ENCODE measurements around the gene IL25. TPM values are rescaled to one million over a fixed set of nuclear protein-coding genes. Genes with fewer than 3 reads are reported as not detected.
A peak's percentile ranks its signal among the peaks of the same experiment; 100 is the strongest.

The IL25 gene
- total RNA-seq, 1 experiment from 2014 or later: not detected

- in situ Hi-C loops (cut with HindIII; ENCODE audit: low pct_unique_long_range_greater_than_20kb, low sequenced_read_pairs): no loop called here
- DNase-seq (ENCODE audit: low read depth, low spot score): no peak
Measured at GRCh38 chr14:23365036-23365731, 7.4 kb upstream of the IL25 start, which contains the start of gene EFS. EFS (minus strand) TSS chr14:23365172; CDS start chr14:23365025, 147 bp downstream.

GRCh38 chr14:23365732-23366425, 6.7 kb upstream of the IL25 start:
- no peak for DNase-seq (ENCODE audit: low read depth, low spot score)

DNA sequence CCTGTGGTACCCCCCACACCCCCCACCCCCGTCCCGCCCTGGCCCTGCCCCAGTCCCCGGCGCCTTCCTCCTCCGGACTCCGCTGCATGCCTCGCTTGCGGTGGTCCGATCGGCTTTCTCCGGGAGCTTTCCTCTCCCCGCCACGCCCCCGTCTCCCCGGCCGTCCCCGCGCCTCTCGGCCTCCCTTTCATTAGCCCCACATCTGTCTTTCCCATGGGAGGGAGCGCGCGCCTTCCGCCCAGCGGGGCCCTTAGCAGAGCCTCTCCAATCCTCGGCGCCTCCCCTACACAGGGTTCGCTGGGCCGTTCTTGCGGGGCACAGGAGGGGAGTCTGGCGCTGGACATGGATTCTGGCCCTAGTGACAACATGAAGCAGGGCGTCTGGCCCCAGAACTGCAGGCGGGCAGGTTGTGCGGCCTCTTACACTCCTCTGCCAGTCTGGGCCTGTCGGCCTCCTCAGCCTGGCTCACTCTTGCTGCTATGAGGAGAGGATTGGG, 6.1 kb upstream of the IL25 start:
- no peak for DNase-seq (ENCODE audit: low read depth, low spot score)
- in situ Hi-C loops (cut with HindIII; ENCODE audit: low pct_unique_long_range_greater_than_20kb, low sequenced_read_pairs): no loop called here

More at GRCh38 chr14:23365732-23366425, 6.7 kb upstream of the IL25 start:
- in situ Hi-C loops (cut with HindIII; ENCODE audit: low pct_unique_long_range_greater_than_20kb, low sequenced_read_pairs): no loop called here

DNA sequence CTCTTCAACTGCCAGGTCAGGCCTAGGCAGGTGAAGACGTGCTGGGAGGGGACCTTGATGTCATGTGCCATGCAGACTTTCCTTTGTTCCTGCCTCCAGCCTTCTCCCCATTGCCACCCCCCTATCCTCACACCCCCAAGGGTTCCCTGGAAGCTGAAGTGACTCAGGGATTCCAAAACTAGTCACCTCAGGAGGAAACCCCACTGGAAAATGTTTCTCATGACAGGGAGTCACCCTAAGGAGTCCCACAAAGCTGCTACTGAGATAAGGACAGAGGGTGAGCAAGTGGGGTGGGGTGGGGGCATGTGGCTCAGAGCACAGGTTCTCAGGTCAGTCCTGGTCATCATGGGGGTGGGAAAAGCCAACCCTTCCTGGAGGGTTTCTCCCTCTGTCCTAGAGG, 2.4 kb upstream of the IL25 start:
- in situ Hi-C loops (cut with HindIII; ENCODE audit: low pct_unique_long_range_greater_than_20kb, low sequenced_read_pairs): no loop called here
- no peak for DNase-seq (ENCODE audit: low read depth, low spot score)

- DNase-seq (ENCODE audit: low read depth, low spot score): no peak
- in situ Hi-C loops (cut with HindIII; ENCODE audit: low pct_unique_long_range_greater_than_20kb, low sequenced_read_pairs): no loop called here
Measured at GRCh38 chr14:23371865-23372264, 744 bp upstream of the IL25 start.

- in situ Hi-C loops (cut with HindIII; ENCODE audit: low pct_unique_long_range_greater_than_20kb, low sequenced_read_pairs): no loop called here
- no peak for DNase-seq (ENCODE audit: low read depth, low spot score)
Measured at GRCh38 chr14:23373041-23373440, 432 bp downstream of the IL25 start.

DNA sequence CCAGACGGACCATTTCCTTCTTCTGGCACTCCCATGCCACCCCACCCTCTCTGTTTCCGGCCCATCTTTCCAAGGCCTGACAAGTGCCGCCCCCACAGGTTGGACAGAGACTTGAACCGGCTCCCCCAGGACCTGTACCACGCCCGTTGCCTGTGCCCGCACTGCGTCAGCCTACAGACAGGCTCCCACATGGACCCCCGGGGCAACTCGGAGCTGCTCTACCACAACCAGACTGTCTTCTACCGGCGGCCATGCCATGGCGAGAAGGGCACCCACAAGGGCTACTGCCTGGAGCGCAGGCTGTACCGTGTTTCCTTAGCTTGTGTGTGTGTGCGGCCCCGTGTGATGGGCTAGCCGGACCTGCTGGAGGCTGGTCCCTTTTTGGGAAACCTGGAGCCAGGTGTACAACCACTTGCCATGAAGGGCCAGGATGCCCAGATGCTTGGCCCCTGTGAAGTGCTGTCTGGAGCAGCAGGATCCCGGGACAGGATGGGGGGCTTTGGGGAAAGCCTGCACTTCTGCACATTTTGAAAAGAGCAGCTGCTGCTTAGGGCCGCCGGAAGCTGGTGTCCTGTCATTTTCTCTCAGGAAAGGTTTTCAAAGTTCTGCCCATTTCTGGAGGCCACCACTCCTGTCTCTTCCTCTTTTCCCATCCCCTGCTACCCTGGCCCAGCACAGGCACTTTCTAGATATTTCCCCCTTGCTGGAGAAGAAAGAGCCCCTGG, 3.1 kb downstream of the IL25 start:
- in situ Hi-C loops (cut with HindIII; ENCODE audit: low pct_unique_long_range_greater_than_20kb, low sequenced_read_pairs): no loop called here
- DNase-seq (ENCODE audit: low read depth, low spot score): no peak

DNA sequence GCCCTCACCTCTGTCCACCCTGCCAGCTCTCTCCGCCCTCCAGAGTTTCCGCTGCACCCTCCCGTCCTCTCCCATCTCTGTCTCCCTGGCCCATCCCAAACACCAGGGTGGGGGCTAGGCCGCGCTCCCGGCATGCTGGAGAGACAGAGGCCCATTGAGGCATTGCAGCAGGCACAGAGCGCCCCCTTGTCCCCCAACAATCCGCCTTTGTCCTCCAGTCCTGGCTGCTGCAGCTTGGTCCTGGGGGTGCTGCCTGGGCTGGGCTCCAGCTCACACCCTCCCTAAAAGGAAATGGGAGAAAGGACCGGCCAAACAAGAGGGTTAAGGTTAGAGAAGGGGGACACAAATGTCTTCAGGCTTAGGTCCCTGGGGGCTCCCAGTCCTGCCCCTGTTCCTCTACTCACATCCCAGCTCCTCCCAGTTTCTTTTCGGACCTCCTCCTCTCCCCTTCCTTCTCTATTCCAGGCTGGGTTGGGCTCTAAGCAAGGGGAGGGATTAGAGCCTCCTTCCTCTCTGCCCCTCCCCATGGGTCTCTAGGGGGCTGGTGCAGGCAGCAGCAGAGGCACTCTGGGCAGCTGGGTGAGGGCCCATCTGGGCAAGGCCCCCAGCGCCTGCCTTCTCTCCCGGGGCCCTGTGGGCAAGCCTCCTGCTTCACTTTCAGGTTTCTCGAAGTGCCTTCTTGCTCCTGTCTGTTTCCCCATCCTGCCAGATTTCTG, 4.0 kb downstream of the IL25 start, which contains the start of gene CMTM5:
TSS of gene CMTM5 (plus strand) at position 565 of the 716 bp plus-strand sequence. CDS start 206 bp downstream, outside the sequence.
- peak; percentile 37 for DNase-seq (ENCODE audit: low read depth, low spot score)
- in situ Hi-C loops (cut with HindIII; ENCODE audit: low pct_unique_long_range_greater_than_20kb, low sequenced_read_pairs): no loop called here

GRCh38 chr14:23377198-23377550, 4.6 kb downstream of the IL25 start:
- in situ Hi-C loops (cut with HindIII; ENCODE audit: low pct_unique_long_range_greater_than_20kb, low sequenced_read_pairs): no loop called here
- no peak for DNase-seq (ENCODE audit: low read depth, low spot score)

DNA sequence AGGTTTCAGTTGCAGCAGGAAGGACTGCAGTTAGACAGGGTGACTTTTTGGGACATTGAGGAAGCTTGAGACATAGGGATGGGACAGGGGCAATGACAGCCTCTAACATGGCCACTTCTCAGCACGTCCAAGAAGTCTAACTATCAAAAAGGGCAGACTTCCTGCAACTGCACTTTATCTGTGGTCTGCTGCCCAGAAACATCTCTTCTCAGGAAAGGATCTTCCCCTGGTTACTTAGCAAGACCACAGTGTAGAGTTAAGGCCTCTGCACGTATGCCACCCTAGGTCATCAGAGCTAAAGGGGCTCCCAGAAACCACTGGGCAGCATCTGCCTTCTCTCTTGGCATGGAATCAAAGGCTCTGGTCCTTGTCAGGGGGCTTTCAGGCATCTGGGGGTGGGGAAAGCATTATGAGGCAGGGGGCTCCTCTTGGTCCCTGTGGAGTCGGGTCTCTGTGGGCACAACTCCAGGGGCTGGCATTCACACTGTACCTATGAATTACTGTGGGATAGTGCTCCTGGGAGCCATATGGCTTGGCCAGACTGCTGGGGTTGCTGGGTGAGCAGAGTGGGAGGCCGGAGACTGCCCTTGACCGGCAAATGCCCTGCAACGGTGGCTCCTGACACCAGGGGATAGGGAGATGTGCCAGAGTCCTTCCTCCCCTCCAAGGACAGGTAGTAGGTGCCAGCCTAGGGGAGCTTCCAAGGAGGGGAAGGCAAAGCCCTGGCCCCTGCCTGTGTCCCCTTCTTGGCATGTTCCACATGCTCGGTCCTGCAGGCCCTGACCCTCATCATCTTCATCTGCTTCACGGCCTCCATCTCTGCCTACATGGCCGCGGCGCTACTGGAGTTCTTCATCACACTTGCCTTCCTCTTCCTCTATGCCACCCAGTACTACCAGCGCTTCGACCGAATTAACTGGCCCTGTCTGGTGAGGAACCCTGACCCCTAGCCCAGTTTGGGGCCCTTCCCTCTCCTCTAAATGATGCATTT, 5.3 kb downstream of the IL25 start:
- DNase-seq (ENCODE audit: low read depth, low spot score): no peak
- in situ Hi-C loops (cut with HindIII; ENCODE audit: low pct_unique_long_range_greater_than_20kb, low sequenced_read_pairs): no loop called here

DNA sequence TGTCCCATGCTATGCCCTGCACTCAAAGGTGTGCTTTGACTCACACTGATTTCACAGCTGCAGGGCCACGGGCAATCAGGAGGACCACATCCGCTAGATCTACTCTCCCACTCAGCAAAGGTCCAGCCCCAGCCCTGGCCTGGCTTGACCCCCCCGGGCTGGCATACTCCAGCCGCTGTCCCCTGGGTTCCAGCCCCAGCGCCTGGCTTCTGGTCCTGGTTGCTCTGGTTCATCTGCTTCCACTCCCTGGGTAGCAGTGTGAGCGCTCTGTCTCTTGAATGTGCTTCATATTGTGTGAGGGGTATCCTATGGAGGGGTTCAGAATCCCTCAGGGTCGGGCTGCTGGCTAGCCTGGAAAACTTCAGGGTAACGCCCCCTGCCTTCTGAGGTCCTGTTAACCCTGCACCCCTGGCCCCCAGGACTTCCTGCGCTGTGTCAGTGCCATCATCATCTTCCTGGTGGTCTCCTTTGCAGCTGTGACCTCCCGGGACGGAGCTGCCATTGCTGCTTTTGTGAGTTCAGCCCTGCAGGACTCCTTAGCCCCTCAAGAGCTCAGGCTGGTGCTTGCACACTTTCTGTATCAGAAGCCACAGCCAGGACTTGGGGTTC, 6.1 kb downstream of the IL25 start:
- DNase-seq (ENCODE audit: low read depth, low spot score): no peak
- in situ Hi-C loops (cut with HindIII; ENCODE audit: low pct_unique_long_range_greater_than_20kb, low sequenced_read_pairs): no loop called here

DNA sequence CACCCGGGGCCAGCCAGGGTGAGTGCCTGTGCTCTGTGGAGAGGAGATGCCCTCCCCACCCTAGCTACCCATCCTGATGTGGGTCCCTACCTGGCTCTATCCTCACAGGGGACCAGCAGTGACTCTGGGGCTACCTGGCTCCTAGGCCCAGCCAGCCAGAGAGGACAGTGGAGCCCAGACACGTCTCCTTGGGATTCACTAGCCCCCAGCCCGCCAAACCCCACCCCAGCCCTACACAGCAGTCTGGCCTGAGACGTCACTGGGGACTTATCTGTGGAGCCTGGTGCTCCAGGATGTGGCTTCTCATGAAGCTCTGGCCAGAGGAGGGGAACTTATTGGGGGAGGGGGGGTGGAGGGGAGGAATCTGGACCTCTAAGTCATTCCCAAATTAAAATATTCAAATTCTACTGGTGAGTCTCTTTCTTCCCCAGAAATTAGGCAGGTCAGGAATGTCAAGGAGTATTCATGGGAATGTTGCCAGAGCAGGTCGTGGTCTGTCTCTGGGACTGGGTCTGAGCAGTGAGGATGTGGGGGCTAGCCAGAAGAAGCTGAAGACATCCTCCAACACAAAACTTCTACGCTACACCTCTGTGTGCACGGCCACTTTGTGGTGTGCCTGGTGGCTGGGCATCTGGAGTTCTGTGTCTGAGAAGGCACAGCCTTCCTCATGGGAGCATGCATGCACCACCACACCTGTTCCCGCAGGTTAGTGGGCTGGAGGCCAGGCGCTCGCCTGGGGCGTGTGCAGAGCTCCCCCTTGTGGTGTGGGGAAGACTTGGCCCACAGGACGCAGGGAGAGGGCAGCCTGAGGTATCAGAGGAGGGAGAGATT, 7.0 kb downstream of the IL25 start:
- peak; percentile 60 for DNase-seq (ENCODE audit: low read depth, low spot score)
- in situ Hi-C loops (cut with HindIII; ENCODE audit: low pct_unique_long_range_greater_than_20kb, low sequenced_read_pairs): no loop called here

- in situ Hi-C loops (cut with HindIII; ENCODE audit: low pct_unique_long_range_greater_than_20kb, low sequenced_read_pairs): no loop called here
- DNase-seq (ENCODE audit: low read depth, low spot score): no peak
Measured at GRCh38 chr14:23380197-23380914, 7.7 kb downstream of the IL25 start.

GRCh38 chr14:23380976-23381375, 8.4 kb downstream of the IL25 start:
- no peak for DNase-seq (ENCODE audit: low read depth, low spot score)
- in situ Hi-C loops (cut with HindIII; ENCODE audit: low pct_unique_long_range_greater_than_20kb, low sequenced_read_pairs): no loop called here

GRCh38 chr14:23381871-23382270, 9.3 kb downstream of the IL25 start:
- in situ Hi-C loops (cut with HindIII; ENCODE audit: low pct_unique_long_range_greater_than_20kb, low sequenced_read_pairs): no loop called here
- no peak for DNase-seq (ENCODE audit: low read depth, low spot score)

Measured in SK-MEL-5 (cell line).